Measurements from ENCODE around the gene DNAJB5.
A peak's percentile ranks its signal among the peaks of the same experiment; 100 is the strongest.

DNAJB5 gene

DNA sequence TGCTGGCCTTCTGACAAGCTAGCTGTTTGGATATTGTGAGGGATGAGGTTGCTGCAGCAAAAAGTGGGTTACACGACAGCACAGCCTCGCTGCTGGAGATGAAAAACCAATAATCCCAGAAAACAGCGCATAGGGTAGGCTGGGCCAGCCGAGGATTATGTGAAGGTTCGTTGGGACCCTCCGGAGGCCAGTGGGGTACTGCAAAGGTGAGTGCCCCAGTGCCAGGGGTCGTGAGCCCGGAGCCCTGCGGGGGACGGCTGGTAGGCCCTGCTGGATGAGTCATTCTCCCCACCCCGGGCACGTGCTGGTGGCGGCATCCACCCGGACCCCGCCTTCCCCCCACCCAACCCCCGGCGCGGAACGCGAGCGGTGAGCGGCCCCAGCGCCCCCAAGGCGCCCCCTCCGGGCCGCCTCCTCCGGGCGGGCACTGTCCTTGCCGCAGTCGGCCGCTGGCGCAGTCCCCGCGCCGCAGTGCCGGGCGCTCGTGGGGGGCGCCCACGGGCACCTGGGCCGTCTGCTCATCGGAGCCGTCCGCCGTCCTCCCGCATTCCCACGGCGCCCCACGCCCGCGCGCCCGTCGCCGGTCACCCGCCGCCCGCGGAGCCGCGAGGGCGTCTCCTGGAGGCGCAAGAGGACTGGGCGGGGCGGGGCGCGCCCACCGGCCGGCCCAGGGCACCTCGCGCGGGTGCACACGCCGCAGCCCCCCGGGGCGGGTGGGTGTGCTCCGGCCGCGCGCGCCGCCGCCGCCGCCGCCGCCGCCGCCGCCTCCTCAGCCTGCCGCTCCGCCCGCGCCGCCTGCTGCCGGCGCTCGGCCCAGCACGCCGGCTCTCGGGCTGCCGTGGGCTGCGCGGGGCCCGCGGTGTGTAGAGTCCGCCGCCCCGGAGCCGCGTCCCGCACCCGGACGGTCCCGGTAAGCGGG lies 31.8 kb upstream of the DNAJB5 start, which contains the start of gene PHF24:
TSS of gene PHF24 (plus strand) at position 794 of the 919 bp plus-strand sequence. CDS start 13,014 bp downstream, outside the sequence.
- TF ChIP-seq, protein P1, sequence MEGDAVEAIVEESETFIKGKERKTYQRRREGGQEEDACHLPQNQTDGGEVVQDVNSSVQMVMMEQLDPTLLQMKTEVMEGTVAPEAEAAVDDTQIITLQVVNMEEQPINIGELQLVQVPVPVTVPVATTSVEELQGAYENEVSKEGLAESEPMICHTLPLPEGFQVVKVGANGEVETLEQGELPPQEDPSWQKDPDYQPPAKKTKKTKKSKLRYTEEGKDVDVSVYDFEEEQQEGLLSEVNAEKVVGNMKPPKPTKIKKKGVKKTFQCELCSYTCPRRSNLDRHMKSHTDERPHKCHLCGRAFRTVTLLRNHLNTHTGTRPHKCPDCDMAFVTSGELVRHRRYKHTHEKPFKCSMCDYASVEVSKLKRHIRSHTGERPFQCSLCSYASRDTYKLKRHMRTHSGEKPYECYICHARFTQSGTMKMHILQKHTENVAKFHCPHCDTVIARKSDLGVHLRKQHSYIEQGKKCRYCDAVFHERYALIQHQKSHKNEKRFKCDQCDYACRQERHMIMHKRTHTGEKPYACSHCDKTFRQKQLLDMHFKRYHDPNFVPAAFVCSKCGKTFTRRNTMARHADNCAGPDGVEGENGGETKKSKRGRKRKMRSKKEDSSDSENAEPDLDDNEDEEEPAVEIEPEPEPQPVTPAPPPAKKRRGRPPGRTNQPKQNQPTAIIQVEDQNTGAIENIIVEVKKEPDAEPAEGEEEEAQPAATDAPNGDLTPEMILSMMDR (IDR thresholded peaks at IDR 0.05; ENCODE audit: low read depth, low read length, missing control alignments), result no peak
- DNase-seq, result no peak
- H3K36me3 ChIP-seq (replicated peaks), result no peaks in the 10 kb centered on the region
- peaks cover 65% of the 10 kb centered on the region for H3K27me3 ChIP-seq (replicated peaks)
- in situ Hi-C loops (cut with HindIII; ENCODE audit: low pct_ligation_motif_present, low sequenced_read_pairs), result no loop called here
- H3K27ac ChIP-seq, result no peak within 1 kb of the TSS
- peak within 1 kb of the TSS; percentile 5 for H3K4me3 ChIP-seq (ENCODE audit: low read depth, low read length)

DNA sequence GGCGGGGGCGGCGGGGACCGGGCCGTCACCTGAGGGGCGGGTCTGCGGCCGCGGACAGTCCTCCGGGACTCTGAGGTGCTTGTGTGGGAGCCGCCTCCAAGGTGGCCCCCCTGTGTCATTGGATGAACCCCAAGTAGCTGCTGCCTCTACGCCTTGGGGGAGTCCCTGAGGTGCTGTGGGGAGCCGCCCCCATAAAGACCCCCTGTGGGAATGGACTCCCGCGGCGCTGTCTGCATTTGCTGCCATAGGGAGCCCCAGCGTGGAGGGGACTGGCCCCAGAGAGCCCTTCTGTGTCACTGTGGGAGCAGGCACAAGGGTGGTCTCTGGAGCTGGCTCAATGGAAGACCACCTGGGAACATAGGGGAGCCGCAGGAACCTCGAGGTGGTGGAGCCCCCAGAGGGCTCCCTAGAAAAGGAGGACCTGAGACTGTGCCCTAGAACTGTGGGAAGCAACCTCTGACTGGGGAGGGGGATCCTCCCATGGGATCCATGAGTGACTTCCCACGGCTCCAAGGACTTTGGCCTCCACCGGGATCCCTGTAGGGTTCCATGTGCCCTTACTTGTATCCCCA lies 31.0 kb upstream of the DNAJB5 start:
- Histone ChIP-seq H3K36me3 (replicated peaks) (no peaks in the 10 kb centered on the region), H3K27me3 (replicated peaks) (peaks cover 67% of the 10 kb centered on the region), H3K4me3 (ENCODE audit: low read depth, low read length) (peak overlapping the region; percentile 5), H3K27ac (no peak overlapping the region)
- in situ Hi-C loops (cut with HindIII; ENCODE audit: low pct_ligation_motif_present, low sequenced_read_pairs), result no loop called here
- DNase-seq, result no peak
- TF ChIP-seq, protein P1 (IDR thresholded peaks at IDR 0.05; ENCODE audit: low read depth, low read length, missing control alignments), result no peak

DNA sequence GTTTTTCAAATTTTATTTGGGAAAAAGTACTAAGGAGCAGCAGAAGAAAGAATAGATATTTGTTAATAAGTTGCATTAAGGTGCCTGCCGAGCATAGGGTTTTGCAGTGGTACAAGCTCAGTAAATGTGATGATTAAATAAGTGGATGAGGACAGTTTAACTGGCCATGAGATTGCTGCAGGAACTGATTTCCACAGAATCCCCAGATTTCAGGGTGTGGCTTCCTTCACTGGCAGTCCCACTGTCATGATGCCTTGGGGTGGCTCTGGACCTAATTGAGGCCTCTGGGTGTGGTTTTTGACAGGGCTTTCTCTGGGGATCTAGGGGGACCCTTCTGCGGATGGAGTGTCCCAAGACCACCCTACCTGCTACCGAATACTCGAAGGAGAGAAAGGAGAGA lies 30.1 kb upstream of the DNAJB5 start:
- in situ Hi-C loops (cut with HindIII; ENCODE audit: low pct_ligation_motif_present, low sequenced_read_pairs), result no loop called here
- H3K27me3 ChIP-seq (replicated peaks), result peaks cover 71% of the 10 kb centered on the region
- no peaks in the 10 kb centered on the region for H3K36me3 ChIP-seq (replicated peaks)
- H3K27ac ChIP-seq, result no peak overlapping the region
- no peak overlapping the region for H3K4me3 ChIP-seq (ENCODE audit: low read depth, low read length)
- DNase-seq, result no peak
- TF ChIP-seq, protein P1 (IDR thresholded peaks at IDR 0.05; ENCODE audit: low read depth, low read length, missing control alignments), result no peak

DNA sequence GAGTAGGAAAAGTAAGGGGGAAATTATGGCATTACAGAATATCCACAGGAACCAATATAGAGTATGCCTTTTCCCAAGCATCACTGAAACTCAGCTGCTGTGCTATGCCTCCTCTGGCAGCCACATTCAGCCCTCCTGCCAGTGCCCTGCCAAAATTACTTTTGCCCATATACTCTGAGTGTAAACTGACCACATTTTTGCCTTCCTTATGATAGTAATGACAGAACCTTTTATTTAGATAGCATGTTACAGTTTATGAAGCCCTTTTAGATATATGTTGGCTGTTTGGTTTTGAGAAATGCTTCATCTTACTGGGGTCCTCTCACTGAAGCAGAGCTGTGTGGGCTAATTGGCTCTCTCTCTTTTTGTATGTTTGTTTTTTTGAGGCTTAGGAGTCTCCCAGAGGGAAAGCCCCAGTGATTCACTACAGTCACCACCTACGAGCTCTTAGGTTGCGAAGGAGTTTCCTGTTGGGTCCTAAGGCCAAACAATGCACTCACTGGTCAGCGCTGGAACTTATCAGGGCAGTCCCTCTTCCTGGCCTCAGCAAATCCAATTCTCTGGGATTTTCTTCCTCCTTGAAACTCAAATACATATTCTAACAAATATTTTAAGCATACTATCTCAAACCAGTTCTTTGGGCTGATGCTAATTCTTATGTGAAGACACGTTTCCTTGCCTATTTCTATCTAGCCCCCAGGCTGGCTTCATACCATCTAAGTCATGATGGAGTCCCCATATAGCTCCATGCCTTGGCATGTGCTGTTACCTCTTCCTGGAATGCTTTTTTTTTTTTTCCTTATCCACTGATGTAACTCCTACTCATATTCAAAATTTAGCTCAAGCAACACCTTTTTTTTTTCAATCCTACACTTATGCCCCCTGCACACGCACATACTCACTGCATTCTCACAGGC lies 27.7 kb upstream of the DNAJB5 start:
- Histone ChIP-seq H3K27me3 (replicated peaks) (peaks cover 72% of the 10 kb centered on the region), H3K27ac (no peak overlapping the region), H3K36me3 (replicated peaks) (no peaks in the 10 kb centered on the region), H3K4me3 (ENCODE audit: low read depth, low read length) (no peak overlapping the region)
- DNase-seq, result peak; percentile 23
- in situ Hi-C loops (cut with HindIII; ENCODE audit: low pct_ligation_motif_present, low sequenced_read_pairs), result no loop called here
- TF ChIP-seq, protein P1 (IDR thresholded peaks at IDR 0.05; ENCODE audit: low read depth, low read length, missing control alignments), result no peak

DNA sequence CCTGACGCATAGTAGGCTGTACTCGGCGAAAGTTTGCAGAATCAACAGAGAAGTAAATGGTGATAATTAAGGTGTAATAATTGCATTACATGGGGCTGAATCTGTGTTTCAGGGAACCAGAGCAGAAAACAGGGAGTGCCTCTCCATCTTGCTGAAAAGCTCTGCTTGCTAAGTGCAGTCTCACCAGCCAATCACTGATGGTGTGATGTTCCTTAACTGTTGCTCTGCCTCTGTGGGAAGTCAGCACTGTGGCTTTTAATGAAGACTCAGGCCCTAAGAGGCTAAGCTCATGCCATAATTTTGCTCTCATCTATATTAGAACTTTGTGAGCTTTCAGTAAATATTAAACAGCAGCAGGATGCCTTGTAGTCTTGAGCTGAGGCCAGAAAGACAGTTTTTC lies 27.0 kb upstream of the DNAJB5 start:
- Histone ChIP-seq H3K4me3 (ENCODE audit: low read depth, low read length) (no peak overlapping the region), H3K36me3 (replicated peaks) (no peaks in the 10 kb centered on the region), H3K27ac (no peak overlapping the region), H3K27me3 (replicated peaks) (peaks cover 66% of the 10 kb centered on the region)
- TF ChIP-seq, protein P1 (IDR thresholded peaks at IDR 0.05; ENCODE audit: low read depth, low read length, missing control alignments), result no peak
- in situ Hi-C loops (cut with HindIII; ENCODE audit: low pct_ligation_motif_present, low sequenced_read_pairs), result no loop called here
- DNase-seq, result no peak

All from brain microvascular endothelial cell (primary cell).